Hepatocyte (in vitro differentiated cells): ENCODE measurements around the gene HSPBAP1.

ENCODE experiments used
- EZH2 ChIP-seq: fragments of 200-600 bp; sonication (generic); IDR thresholded peaks from 2 replicates; pipeline ENCODE4 v1.6.1; 2016; ENCODE audit warnings: antibody characterized with exemption, mild to moderate bottlenecking, borderline replicate concordance
- TF ChIP-seq, protein P1 (sequence below): fragments of 200-600 bp; sonication (generic); IDR thresholded peaks from 2 replicates; pipeline ENCODE4 v1.5.1; 2016; ENCODE audit warnings: antibody characterized with exemption, mild to moderate bottlenecking; ENCODE audit not compliant: poor library complexity

DNA sequence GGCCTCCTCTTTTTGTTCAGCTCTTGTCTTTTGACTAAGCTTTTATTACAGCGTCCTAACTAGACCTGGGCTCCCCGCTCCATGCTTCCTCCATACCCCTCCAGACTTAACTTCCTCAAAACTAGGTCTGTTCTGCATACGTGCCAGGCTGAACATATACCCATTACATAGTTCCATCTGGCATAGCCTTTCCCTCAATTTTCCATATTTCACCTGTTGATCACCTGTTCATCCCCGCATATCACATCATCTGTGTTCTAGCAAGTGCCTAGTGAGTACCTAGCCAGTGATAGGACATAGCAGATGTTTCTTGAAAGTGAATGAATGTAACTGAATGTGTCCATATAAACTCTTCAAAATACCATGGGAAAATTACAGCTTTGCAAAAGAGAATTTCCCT, 77.0 kb downstream of the HSPBAP1 start:
- TF ChIP-seq, protein P1, sequence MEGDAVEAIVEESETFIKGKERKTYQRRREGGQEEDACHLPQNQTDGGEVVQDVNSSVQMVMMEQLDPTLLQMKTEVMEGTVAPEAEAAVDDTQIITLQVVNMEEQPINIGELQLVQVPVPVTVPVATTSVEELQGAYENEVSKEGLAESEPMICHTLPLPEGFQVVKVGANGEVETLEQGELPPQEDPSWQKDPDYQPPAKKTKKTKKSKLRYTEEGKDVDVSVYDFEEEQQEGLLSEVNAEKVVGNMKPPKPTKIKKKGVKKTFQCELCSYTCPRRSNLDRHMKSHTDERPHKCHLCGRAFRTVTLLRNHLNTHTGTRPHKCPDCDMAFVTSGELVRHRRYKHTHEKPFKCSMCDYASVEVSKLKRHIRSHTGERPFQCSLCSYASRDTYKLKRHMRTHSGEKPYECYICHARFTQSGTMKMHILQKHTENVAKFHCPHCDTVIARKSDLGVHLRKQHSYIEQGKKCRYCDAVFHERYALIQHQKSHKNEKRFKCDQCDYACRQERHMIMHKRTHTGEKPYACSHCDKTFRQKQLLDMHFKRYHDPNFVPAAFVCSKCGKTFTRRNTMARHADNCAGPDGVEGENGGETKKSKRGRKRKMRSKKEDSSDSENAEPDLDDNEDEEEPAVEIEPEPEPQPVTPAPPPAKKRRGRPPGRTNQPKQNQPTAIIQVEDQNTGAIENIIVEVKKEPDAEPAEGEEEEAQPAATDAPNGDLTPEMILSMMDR = no peak
- no peak for TF ChIP-seq EZH2
